HG03060 (cell line): ENCODE results near the gene FRMD1.

Source experiments
- ATAC-seq: cut with Tn5 transposase; IDR thresholded peaks from one replicate; pipeline ENCODE4 v1.9.1; 2021; ENCODE audit warnings: low read depth, moderate number of reproducible peaks; ENCODE audit not compliant: unreplicated experiment

The FRMD1 gene

DNA sequence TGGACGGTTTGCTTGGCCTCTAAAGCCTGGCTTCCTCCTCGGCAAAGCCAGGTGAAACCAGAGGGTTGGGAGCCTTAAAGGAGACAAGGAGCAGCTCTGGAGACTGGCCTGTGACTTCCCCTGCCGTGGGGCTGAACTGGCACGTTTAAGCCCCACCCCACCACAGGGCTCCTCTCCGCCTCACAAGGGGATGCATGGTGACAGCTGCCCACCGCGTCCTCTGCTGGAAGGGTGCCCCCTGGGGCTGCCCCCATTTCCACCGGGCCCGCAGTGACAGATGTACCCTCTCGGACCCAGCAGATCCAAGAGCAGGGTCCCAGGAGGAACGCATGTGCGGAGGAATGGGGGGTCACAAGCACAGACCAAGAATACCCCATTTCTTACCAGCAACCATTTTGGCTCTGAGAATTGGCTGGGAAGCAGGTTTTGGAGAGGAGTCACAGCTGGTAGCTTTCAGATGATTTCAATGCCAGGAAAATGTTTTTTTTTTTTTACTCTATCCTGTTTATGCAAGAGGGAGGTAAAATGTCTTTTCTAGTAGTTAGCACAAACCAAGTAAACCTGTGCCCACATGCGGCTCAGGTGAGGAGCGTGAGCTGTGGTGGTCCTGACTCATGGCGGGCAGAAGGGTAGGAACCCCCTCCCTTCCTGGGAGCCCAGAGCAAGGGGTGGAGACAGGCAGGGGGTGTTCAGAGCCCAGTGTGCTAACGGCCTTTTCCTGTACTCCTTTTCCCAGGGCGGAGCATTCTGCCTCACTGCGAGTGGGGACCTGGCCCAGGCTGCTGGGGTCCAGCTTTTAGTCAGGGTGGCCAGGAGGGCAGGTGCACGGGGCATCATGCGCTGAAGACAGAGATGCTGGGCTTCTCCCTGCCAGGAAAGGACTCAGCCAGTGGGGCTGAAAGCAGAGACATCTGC is 33.0 kb downstream of the FRMD1 start:
- no peak for ATAC-seq

DNA sequence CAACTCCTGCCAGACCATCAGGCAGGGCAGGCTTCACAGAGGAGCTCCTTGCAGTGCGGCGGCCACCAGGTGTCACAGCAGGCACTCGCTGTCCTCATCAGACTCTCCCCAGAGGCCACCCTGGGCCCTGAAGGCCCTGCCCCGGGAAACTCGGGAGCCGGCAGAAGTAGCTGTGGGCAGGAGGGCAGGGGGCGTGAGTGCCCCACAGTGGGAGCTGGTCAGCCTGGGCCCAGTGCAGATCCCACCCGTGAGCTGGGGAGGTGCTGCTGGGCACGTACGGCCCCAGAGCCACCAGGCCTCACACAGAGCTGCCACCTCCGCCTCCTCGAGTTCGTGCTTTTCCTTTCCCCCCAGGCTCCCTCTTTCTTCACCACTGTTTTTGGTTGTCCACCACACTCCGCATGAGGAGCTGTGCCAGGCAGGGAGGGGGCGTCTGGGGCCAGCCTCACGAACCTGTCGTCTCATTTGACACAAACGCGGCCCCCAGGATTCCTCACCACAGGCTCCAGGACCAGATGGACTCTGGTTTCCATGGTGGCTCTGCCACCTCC is 33.8 kb downstream of the FRMD1 start:
- ATAC-seq = no peak

DNA sequence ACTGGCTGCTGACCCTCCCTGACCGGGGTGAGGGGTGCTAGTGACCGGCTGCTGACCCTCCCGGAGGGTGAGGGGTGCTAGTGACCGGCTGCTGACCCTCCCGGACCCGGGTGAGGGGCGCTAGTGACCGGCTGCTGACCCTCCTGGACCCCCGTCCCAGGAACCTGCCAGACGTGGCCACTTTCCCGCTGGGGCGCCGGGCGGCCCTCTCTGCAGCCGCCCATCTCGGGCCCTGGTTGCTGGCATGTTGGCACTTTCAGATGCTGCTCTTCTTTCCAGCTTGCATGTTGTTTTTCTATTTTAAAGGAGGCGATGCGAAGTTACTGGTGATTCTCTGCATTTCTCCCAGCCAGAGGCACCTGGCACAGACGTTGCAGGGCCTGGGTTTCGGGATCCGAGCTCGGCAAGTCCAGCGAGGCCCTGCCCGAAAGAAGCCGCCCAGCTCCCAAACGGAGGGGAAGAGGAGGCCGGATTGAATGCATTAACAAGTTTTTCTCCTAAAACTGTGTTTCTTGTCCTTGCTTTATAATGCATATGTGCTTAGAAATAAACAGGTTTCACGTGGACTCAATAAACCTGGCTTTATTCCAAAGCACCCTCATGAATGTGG is 34.4 kb downstream of the FRMD1 start:
- ATAC-seq = no peak

DNA sequence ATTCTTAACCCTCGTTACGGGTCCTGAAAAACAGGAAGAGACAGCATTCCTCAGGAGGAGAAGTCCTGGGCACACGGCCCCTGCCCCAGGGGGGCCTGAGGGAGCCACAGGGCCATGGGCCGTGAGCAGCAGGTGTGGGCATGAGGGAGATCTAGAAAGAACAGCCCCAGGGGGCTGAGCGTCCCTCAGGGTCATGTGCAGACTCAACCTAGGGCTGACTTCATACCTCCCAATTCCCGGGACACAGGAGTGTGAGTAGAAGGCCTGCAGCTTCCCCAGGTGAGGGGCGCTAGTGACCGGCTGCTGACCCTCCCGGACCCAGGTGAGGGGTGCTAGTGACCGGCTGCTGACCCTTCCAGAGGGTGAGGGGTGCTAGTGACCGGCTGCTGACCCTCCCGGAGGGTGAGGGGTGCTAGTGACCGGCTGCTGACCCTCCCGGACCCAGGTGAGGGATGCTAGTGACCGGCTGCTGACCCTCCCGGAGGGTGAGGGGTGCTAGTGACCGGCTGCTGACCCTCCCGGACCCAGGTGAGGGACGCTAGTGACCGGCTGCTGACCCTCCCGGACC is 35.1 kb downstream of the FRMD1 start:
- no peak for ATAC-seq

DNA sequence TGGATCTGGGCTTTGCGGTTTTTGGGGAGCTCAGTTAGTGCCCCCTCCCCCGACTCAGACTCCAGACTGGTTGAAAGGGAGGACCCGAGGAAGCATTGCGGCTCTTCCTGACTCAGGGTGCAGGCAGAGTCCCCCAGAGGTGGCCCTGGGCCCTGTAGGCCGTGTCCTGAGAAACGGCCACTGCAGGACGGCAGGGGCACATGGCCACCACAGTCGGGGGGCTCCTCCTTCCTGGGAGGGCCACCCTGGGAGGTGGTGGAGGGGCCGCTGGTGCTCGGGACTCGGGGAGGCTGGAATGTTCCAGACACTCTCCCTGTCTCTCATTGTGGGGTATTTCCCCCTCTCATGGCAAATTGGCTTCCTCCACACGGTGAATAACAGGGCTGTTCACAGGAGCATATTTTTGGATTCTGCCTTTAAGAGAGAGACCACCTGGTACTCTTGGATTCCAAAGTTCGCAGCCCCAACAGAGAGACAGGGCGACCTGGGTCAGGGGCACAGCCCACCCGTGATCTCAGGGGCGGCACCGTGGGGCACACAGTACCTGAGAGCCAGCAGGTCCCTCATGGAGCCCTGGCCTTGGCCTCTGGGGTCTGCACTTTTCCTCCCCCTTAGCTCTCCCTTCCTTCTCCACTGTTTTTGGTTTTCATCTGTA is 35.7 kb downstream of the FRMD1 start:
- ATAC-seq = no peak

DNA sequence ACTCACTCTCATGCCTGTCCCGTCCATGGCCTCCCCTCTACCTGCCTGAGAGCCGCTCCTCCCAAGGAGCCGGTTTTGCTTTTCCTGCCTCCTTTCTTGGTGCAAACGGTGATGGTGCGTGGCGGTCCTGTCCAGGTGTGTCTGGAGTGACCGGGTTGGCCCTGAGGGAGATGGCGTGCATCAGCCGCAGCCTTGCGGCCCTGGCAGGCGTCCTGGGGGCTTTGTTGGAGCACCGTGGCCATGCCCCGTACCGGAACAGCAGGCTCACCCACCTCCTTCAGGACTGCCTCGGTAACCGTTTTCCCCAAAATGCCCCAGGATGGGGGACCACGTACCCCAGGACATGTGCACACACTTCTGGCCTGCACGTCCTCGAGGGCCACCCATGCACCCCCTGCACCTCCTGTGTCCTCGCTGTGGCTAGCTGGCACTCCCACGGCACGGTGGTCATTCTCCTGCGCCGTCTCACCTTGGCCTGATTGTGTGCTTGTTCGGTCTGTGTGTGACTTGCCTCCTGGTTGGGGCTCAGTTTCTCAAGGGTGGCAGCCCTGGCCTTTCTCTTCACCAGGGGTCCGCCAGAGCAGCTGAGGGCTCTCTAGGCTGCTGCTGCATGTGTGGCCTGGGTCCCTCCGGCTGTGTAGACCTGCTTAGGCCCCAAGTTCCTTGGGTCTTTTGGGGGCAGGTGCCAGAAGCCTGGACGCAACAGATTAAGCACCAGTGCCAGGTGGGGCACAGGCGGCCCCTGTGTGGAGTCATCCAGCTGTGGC is 36.4 kb downstream of the FRMD1 start:
- no peak for ATAC-seq

DNA sequence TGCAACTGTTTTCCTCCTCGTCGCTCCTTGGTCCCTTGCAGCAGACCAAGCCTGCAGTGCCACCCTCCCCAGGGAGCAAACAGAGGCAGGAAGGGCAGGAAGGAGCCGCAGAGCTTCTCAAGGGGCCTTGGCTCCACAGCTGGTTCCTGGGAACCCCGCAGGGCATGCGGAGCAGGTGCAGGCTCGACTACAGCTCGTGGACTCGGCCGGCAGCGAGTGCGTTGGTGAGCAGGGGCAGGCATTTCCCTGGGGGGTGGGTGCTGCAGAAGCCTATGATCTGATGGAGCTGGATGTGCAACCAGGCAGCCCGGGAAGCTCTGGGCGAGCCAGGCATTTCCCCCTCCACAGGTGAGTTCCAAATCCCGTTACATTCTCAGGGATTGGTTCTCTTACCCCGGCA is 37.1 kb downstream of the FRMD1 start:
- no peak for ATAC-seq

DNA sequence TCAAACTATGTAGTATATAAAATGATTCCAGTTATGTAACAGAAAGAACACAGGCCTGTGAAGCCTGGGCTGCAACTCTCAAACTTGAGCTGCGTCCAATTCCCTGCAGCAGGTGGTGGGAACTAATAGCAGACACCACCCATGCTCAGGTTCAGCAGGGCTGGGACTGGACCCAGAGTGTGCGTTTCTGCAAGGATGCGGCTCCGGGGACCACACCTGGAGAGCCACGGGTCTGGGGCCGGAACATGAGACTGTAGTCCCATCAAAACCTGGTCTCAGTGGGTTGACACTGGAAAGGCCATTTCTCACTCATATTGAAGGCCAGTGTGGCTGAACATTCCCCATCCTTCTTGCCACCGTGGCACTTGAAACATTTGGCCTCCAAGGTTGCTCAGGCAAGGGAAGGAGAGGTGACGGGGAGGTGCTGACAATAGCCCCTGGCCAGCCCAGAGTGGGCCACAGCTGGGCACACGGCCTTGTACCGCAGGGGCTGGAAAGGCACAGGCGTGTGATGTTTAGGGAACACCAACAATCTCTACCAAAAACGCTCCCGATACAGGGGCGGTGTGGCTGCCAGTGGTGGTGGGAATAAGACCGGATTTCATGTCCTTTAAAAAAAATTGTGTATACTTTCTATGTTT is 38.0 kb downstream of the FRMD1 start:
- ATAC-seq = no peak

DNA sequence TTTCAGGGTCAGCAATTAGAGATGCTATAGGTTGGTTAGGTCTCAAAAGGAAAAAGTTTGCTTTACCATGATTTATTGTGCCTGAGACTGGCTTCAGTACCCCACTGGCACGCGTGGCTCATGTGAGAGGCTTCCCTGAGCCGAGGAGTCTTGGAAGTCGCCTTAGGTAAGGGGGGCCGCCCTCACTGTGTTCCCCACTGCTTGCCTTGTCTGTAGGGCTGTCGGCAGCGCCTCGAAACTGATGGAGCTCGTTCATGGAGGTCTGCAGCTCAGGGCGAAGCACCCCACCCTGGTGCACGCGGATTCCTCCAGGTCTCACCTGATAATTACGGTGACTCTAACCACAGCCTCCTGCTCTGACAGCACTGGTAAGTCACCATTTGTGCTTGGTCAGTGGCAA is 39.2 kb downstream of the FRMD1 start:
- no peak for ATAC-seq

DNA sequence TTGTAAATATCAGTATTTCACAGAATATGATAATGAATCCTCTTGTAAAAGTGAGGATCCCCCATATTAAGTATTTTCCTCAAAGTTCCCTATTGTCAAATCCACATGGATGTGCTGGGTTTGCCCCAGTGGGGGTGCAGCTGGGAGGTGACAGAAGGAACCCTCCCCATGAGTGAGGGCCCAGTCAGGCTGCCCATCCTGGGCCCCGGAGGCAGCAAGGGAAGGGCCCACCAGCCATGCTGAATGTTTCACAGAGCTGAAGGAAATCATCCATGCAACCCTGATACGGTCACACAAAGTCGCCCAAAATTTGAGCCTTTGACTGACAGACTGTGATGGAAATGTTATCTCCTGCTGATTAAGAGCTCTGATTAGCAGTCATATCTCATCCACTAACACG is 39.7 kb downstream of the FRMD1 start:
- ATAC-seq = no peak

DNA sequence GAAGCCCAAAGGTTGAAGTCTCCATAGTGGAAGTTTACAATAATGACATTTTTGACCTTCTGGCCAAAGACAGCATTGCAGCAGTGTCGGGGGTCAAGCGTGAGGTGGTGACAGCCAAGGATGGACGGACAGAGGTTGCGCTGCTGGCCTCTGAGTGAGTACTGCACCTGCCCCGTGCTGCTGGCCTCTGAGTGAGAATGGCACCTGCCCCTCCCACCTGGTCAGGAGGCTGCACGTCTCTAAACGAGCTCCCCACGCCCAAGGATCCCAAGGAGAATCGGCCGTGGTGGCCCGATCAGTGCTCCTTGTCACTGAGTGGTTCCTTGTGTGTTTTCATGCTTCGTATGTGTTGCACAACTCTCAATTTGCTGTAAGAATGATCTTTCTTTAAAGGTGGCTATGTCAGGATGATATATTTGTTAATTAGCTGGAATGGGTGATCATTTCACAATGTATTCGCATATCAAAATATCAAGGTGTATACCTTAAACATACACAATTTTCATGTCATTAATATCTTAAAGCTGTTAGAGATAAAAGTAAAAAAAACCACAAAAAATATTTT is 40.4 kb downstream of the FRMD1 start:
- ATAC-seq = no peak

DNA sequence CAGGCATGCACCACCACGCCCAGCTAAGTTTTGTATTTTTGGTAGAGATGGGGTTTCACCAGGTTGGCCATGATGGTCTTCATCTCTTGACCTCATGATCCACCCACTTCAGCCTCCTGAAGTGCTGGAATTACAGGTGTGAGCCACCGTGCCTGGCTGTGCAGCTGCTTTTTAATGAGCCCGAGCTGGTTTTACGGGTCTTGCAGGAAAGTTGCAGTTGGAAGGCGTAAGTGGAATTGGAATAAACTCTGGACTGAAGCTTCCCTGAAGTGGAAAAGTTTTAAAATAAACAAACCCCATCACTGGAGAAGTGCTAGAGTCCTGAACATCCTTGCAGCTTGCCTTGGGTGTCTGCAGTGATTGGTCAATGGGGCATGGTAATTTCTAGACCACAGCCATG is 41.2 kb downstream of the FRMD1 start:
- ATAC-seq = no peak

DNA sequence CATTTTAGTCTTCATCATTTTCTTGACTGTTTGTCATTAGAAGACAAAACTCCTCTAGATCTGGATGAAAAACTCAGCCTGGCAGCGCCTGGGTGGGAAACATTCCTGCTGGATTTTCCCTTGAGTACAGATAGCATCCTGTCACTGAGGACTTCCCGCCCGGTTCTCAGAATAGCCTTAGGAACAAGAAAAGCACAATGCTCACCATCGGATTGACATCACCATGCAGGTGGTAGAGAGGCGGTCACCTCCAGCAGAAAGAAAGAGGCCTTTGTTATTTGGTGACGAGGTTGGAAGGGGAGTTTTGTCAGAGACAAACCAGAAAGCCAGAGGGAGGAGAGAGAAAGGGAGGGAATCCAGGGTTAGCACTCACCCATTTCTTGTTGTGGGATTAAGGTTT is 41.8 kb downstream of the FRMD1 start:
- ATAC-seq = no peak

DNA sequence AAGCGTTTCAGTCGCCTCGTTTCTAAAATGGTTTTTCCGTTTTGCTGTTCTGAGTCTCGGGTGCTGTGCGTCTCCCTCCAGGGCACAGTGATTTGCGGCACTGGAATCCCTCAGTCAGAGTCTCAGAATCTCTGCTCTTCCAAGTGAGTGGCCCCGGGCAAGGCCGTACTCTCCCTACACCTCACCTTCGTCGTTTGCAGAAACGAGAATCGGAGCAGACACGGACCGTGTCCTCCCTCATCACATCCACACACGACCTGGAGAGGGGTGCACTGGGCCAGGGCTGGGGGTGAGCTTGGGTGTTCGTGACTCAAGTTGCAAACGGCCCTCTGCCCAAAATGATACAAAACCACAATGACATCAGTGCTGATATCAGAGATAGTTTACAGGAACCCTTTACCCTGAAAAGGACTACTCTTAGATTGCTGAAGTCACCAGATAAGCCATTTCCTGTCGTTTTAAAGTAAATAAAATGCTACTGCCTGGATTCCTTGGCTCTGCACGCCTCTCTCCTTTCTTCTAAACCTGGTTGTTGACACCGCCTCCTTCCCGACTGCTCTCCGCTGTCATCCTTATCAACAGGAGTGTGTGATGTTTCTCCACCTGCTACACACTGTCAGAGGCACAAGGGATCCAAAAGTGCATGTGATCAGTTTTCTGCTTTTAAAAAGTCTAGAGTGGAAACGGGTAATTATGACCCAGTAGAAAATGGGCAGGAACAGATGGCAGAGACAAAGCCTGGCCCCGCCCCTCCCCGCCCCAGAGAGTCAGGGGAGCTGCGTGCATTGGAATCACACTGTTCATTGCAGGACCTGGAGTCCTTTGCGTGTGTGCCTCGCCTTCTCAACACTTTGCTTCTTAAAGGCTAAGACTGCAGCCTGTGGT is 43.1 kb downstream of the FRMD1 start:
- ATAC-seq = no peak

DNA sequence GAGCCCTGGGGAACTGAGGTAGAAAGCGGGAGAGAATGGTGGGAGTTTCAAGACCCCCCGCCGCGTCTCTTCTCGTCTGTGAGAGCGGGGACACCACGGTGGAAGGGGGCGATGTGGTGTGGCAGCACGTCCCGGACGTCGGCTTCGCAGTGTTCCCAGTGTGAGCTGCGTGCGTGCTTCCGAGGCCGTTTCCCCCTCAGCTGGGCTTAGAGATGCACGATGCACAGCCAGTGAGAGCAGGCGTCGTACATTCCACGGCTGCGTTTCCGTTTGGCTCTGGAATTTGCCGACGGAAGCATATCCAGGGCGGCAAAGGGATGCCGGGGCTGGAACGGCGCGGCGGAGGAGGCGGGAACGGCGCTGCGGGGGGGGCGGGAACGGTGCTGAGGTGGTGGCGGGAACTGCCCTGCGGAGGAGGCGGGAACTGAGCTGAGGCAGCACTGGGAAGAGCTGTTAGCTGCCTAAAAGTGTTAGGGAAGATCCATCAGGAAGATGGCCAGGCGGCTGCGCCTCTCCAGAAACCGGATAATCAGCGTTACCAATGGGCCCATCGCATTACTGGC is 43.8 kb downstream of the FRMD1 start:
- ATAC-seq = no peak

DNA sequence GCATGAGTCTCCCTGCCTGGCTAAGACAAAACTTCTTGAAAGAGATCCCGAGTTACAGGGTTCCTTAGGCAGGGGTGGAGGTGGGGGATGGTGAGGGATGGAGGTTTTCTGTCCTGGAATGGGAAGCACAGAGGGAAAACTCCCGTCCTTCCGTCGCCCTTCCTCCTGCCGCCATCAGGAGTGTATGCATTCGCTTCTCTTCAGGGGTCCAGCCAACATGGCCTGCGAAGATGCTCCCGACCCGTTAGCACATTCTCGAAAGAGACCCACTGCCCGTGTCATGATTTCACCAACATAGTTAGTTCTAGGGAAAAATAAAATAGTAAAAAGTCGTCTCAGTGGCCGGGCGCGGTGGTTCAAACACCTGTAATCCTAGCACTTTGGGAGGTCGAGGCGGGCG is 44.5 kb downstream of the FRMD1 start:
- ATAC-seq = no peak

DNA sequence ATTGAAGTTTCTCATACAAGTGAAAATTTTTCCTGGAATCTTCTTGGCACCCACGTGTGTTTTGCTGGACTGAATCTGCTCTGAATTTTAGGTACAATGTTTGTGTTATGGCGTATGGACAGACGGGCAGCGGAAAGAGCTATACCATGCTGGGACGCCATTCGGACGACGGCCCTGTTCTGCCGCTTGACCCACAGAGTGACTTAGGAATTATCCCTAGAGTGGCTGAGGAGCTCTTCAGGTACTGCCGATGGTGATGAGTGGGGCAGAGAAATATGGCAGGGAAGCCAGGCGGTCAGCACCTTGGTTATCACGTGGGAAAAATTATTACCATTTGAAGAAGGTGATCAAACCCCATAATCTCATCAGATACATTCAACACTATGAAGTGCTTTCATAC is 45.2 kb downstream of the FRMD1 start:
- ATAC-seq = no peak
